ENCODE measurements around the gene HBE1. TPM values are rescaled to one million over a fixed set of nuclear protein-coding genes. Genes with fewer than 3 reads are reported as not detected.
"Not testable (repeated sequence)": the region's sequence is repeated elsewhere in the genome, so short reads cannot be mapped to it uniquely, and the experiment has no call there.

Gene HBE1
- total RNA-seq (2012; rRNA removed), result not detected in 2 replicates

DNA sequence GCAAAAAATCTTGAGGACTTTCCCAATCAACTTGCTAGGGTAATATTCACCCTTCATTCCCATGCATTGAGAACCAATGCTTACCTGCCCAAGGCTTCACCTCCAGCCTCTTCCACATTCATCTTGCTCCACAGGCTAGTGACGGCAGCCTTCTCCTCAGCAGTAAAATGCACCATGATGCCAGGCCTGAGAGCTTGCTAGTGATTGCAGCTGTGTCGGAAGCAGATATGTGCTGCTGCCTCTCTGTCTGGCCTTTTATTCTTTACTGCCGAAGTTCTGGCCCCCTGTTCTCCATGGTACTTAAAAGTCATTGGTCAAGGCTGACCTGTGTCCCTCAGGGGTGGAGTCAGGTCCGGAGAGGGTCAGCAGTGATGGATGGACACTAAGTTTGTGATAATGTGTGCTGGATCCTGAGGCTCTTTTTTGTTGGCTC lies at the start of gene HBE1:
TSS of gene HBE1 (minus strand) at position 231 of the 433 bp plus-strand sequence. CDS start at position 176, 55 bp downstream.
- Histone ChIP-seq H3K9me3 (replicated peaks; ENCODE audit: low read length) (no peaks in the 10 kb centered on the region), H3K4me3 (ENCODE audit: low read length) (no peak within 1 kb of the TSS), H3K27me3 (ENCODE audit: control insufficient read depth, insufficient read depth, low read length) (peaks cover 3% of the 10 kb centered on the region), H3K4me2 (ENCODE audit: low read length) (no peak within 1 kb of the TSS), H3K36me3 (ENCODE audit: insufficient read depth, low read length) (no peaks in the 10 kb centered on the region), H3K4me1 (ENCODE audit: control insufficient read depth, insufficient read depth, low read length) (no peaks in the 10 kb centered on the region), H3K9ac (ENCODE audit: low read depth, low read length) (no peak within 1 kb of the TSS)

- H3K9ac ChIP-seq (ENCODE audit: low read depth, low read length), result no peak overlapping the region
- peaks cover 2% of the 10 kb centered on the region for H3K27me3 ChIP-seq (ENCODE audit: control insufficient read depth, insufficient read depth, low read length)
- H3K4me3 ChIP-seq (ENCODE audit: low read length), result no peak overlapping the region
- H3K4me1 ChIP-seq (ENCODE audit: control insufficient read depth, insufficient read depth, low read length), result no peaks in the 10 kb centered on the region
- no peak overlapping the region for H3K4me2 ChIP-seq (ENCODE audit: low read length)
- no peaks in the 10 kb centered on the region for H3K9me3 ChIP-seq (replicated peaks; ENCODE audit: low read length)
- H3K36me3 ChIP-seq (ENCODE audit: insufficient read depth, low read length), result no peaks in the 10 kb centered on the region
Observed at GRCh38 chr11:5317292-5317691, 47.5 kb upstream of the HBE1 start.

DNA sequence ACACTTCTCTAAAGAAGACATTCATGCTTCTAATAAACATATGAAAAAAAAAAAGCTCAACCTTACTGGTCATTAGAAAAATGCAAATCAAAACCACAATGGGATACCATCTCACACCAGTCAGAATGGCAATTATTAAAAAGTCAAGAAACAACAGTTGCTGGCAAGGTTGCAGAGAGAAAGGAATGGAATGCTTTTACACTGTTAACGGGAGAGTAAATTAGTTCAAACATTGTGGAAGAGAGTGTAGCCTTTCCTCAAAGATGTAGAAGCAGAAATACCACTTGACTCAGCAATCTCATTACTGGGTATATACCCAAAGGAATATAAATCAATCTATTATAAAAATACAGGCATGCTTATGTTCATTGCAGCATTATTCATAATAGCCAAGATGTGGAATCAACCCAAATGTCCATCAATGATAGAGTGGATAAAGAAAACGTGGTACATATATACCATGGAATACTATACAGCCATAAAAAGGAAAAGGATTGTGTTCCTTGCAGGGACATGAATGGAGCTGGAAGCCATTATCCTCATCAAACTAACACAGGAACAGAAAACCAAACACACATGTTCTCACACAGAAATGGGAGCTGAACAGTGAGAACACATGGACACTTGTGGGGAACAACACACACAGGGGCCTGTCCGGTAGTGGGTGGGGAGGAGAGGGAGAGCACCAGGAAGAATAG lies 43.7 kb upstream of the HBE1 start:
- H3K4me3 ChIP-seq (ENCODE audit: low read length); H3K4me2 ChIP-seq (ENCODE audit: low read length); H3K36me3 ChIP-seq (ENCODE audit: insufficient read depth, low read length); H3K4me1 ChIP-seq (ENCODE audit: control insufficient read depth, insufficient read depth, low read length); H3K9me3 ChIP-seq (replicated peaks; ENCODE audit: low read length); H3K27me3 ChIP-seq (ENCODE audit: control insufficient read depth, insufficient read depth, low read length); H3K9ac ChIP-seq (ENCODE audit: low read depth, low read length): not testable (repeated sequence)

DNA sequence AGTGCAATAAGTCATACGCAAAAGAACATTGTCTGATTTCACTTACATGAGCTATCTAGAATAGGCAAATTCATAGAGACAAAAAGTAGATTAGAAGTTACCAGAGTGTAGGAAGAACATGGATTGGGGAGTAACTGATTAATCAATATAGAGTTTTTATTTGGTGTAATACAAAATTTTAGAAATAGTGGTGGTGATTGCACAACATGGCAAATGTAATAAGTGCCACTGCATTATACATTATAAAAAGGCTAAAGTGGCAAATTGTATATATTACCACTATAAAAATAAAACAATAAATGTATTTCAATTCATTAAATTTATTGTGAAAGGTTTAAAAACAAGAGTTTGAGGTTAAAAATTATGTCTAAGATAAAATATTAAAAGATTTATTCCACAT lies 40.7 kb upstream of the HBE1 start:
- H3K36me3 ChIP-seq (ENCODE audit: insufficient read depth, low read length), result no peaks in the 10 kb centered on the region
- H3K4me2 ChIP-seq (ENCODE audit: low read length), result no peak overlapping the region
- H3K9me3 ChIP-seq (replicated peaks; ENCODE audit: low read length), result no peaks in the 10 kb centered on the region
- H3K27me3 ChIP-seq (ENCODE audit: control insufficient read depth, insufficient read depth, low read length), result no peaks in the 10 kb centered on the region
- H3K4me3 ChIP-seq (ENCODE audit: low read length), result no peak overlapping the region
- no peak overlapping the region for H3K9ac ChIP-seq (ENCODE audit: low read depth, low read length)
- H3K4me1 ChIP-seq (ENCODE audit: control insufficient read depth, insufficient read depth, low read length), result no peaks in the 10 kb centered on the region

DNA sequence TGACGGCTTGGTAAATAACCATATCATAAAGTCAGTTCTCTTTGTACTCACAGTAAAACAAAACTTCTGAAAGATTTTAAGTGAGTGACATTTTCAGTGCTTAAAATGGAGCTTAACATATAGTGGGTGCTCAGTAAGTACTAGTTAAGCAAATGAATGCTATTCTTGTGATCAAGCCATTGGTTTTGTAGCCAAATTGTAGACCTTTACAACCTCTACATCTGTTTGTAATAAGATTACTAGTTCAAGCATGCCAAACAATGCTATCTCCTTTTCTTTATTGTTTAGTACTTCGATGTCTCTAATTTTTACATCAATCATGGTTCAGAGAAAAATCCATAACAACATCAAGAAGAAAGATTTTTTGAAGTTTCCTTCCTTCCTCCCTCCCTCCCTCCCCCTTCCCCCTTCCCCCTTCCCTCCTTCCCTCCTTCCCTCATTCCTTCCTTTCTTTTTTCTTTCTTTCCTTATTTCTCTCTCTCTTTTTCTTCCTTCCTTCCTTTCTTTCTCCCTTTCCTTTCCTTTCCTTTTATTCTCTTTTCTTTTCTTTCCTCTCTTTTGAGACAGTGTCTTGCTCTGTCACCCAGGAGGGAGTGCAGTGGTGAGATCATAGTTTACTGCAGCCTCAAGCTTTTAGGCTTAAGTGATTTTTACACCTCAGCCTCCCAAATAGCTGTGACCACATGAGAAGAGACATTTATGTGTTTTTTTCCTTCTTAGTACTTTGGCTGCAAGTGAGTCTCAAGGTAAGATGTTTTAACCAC lies 37.7 kb upstream of the HBE1 start:
- Histone ChIP-seq H3K36me3 (ENCODE audit: insufficient read depth, low read length) (no peaks in the 10 kb centered on the region), H3K27me3 (ENCODE audit: control insufficient read depth, insufficient read depth, low read length) (no peaks in the 10 kb centered on the region), H3K4me3 (ENCODE audit: low read length) (no peak overlapping the region), H3K9ac (ENCODE audit: low read depth, low read length) (no peak overlapping the region), H3K9me3 (replicated peaks; ENCODE audit: low read length) (no peaks in the 10 kb centered on the region), H3K4me1 (ENCODE audit: control insufficient read depth, insufficient read depth, low read length) (no peaks in the 10 kb centered on the region), H3K4me2 (ENCODE audit: low read length) (no peak overlapping the region)

- no peaks in the 10 kb centered on the region for H3K27me3 ChIP-seq (ENCODE audit: control insufficient read depth, insufficient read depth, low read length)
- no peaks in the 10 kb centered on the region for H3K9me3 ChIP-seq (replicated peaks; ENCODE audit: low read length)
- no peaks in the 10 kb centered on the region for H3K4me1 ChIP-seq (ENCODE audit: control insufficient read depth, insufficient read depth, low read length)
- H3K9ac ChIP-seq (ENCODE audit: low read depth, low read length), result no peak overlapping the region
- H3K4me3 ChIP-seq (ENCODE audit: low read length), result no peak overlapping the region
- H3K4me2 ChIP-seq (ENCODE audit: low read length), result no peak overlapping the region
- H3K36me3 ChIP-seq (ENCODE audit: insufficient read depth, low read length), result no peaks in the 10 kb centered on the region
Observed at GRCh38 chr11:5304046-5304445, 34.3 kb upstream of the HBE1 start.

DNA sequence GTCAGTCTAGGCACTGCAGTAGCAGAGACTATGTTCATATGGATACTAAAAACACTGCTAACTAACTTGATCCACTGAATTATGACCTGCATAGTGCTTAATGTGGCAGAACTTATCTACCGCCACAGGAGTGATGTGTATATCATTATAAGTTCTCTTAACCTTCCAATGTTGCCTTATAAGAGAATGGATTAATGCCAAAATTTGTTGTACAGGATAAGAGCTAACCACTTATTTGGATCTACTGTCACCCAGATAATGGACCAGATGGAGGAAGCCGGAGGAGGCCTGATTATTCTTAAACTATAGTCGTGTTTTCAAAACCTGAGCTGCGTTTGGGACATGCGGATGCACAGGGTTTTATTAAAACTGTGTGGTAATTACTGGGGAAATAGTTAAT lies 33.9 kb upstream of the HBE1 start:
- Histone ChIP-seq H3K4me2 (ENCODE audit: low read length) (no peak overlapping the region), H3K9ac (ENCODE audit: low read depth, low read length) (no peak overlapping the region), H3K9me3 (replicated peaks; ENCODE audit: low read length) (no peaks in the 10 kb centered on the region), H3K36me3 (ENCODE audit: insufficient read depth, low read length) (no peaks in the 10 kb centered on the region), H3K4me3 (ENCODE audit: low read length) (no peak overlapping the region), H3K27me3 (ENCODE audit: control insufficient read depth, insufficient read depth, low read length) (no peaks in the 10 kb centered on the region), H3K4me1 (ENCODE audit: control insufficient read depth, insufficient read depth, low read length) (no peaks in the 10 kb centered on the region)

DNA sequence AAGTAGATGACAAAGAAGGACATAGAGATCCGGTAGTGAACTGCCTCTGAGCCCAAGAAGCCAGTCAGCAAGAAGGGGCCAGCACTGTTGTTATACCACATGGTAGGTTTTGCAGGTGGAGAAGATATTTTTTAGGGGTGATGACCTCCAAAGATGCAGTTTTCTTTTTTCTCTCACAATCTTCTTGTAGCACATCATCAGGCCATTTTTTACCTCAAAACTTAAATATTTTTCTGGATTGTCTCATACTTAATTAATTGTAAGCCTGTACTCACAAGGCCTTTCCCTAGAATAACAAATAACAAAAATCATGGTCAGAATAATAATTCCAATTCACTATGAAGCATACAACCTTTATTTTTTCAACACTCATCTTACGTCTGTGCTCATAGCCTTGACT lies 32.1 kb upstream of the HBE1 start, which contains the start of gene OR51B4:
TSS of gene OR51B4 (minus strand) at position 101 of the 400 bp plus-strand sequence. CDS start at position 101, 0 bp downstream.
- H3K4me1 ChIP-seq (ENCODE audit: control insufficient read depth, insufficient read depth, low read length), result no peaks in the 10 kb centered on the region

GRCh38 chr11:5300251-5300650 lies 30.5 kb upstream of the HBE1 start:
- Histone ChIP-seq H3K9me3 (replicated peaks; ENCODE audit: low read length) (no peaks in the 10 kb centered on the region), H3K36me3 (ENCODE audit: insufficient read depth, low read length) (no peaks in the 10 kb centered on the region), H3K27me3 (ENCODE audit: control insufficient read depth, insufficient read depth, low read length) (no peaks in the 10 kb centered on the region), H3K4me1 (ENCODE audit: control insufficient read depth, insufficient read depth, low read length) (no peaks in the 10 kb centered on the region), H3K4me2 (ENCODE audit: low read length) (no peak overlapping the region), H3K9ac (ENCODE audit: low read depth, low read length) (no peak overlapping the region), H3K4me3 (ENCODE audit: low read length) (no peak overlapping the region)

More for the DNA sequence above, 32.1 kb upstream of the HBE1 start, which contains the start of gene OR51B4:
- Histone ChIP-seq H3K9me3 (replicated peaks; ENCODE audit: low read length) (no peaks in the 10 kb centered on the region), H3K36me3 (ENCODE audit: insufficient read depth, low read length) (no peaks in the 10 kb centered on the region), H3K27me3 (ENCODE audit: control insufficient read depth, insufficient read depth, low read length) (no peaks in the 10 kb centered on the region), H3K4me2 (ENCODE audit: low read length) (no peak within 1 kb of the TSS), H3K4me3 (ENCODE audit: low read length) (no peak within 1 kb of the TSS), H3K9ac (ENCODE audit: low read depth, low read length) (no peak within 1 kb of the TSS)

DNA sequence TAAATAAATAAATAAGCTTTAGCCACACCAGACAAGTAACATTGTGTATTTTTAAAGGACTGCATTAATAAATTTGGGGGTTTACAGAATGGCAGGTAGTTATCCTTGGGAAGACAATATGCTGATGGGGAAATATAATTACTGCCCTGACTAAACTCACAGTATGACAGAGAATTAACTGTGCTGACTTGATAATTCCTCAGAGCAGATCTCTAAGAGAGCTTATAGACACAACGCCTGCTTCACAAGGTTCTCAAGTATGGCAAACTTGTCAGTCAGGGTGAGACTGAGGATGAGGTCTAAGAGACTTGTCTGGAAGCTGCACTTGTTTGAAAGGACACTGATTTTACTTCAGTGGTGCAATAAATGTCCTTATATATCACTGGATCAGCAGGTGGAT lies 28.7 kb upstream of the HBE1 start:
- Histone ChIP-seq H3K9me3 (replicated peaks; ENCODE audit: low read length) (no peaks in the 10 kb centered on the region), H3K9ac (ENCODE audit: low read depth, low read length) (no peak overlapping the region), H3K4me3 (ENCODE audit: low read length) (no peak overlapping the region), H3K4me1 (ENCODE audit: control insufficient read depth, insufficient read depth, low read length) (no peaks in the 10 kb centered on the region), H3K4me2 (ENCODE audit: low read length) (no peak overlapping the region), H3K36me3 (ENCODE audit: insufficient read depth, low read length) (no peaks in the 10 kb centered on the region), H3K27me3 (ENCODE audit: control insufficient read depth, insufficient read depth, low read length) (no peaks in the 10 kb centered on the region)

DNA sequence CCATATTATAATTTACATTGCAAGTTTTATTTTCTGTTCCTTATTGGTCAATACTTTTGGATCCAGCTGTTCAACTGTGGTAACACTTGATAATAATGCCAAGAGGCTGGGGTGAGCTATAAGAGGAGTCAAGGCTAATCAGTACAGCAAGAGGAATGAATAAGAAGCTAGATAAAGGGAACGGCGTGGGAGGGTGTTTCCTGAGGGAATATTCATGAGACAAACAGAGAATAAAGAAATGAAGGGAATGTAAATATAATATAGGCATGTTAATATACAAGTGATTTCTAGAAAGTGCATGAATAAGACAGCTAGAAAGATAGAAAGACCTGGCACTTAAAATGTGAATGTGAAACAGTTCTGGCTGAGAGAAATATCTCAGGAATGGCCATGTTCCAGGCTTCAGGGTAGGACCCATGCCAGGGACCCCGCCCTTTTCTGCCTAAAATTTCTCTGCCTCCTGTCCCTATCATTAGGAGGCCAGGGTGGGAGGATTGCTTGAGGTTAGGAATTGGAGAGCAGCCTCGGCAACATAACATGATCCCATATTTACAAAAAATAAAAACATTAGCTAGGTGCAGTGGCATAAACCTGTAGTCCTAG lies 28.1 kb upstream of the HBE1 start:
- Histone ChIP-seq H3K27me3 (ENCODE audit: control insufficient read depth, insufficient read depth, low read length) (no peaks in the 10 kb centered on the region), H3K9me3 (replicated peaks; ENCODE audit: low read length) (no peaks in the 10 kb centered on the region), H3K36me3 (ENCODE audit: insufficient read depth, low read length) (no peaks in the 10 kb centered on the region), H3K9ac (ENCODE audit: low read depth, low read length) (no peak overlapping the region), H3K4me1 (ENCODE audit: control insufficient read depth, insufficient read depth, low read length) (no peaks in the 10 kb centered on the region), H3K4me3 (ENCODE audit: low read length) (no peak overlapping the region), H3K4me2 (ENCODE audit: low read length) (no peak overlapping the region)
